ENCODE results near the gene PRKCZ. TPM values are rescaled to one million over a fixed set of nuclear protein-coding genes. Genes with fewer than 3 reads are reported as not detected.

PRKCZ gene
- polyA plus RNA-seq, 1 of the 3 experiments (the other 2 are of a cell fraction) = 24.2 TPM

DNA sequence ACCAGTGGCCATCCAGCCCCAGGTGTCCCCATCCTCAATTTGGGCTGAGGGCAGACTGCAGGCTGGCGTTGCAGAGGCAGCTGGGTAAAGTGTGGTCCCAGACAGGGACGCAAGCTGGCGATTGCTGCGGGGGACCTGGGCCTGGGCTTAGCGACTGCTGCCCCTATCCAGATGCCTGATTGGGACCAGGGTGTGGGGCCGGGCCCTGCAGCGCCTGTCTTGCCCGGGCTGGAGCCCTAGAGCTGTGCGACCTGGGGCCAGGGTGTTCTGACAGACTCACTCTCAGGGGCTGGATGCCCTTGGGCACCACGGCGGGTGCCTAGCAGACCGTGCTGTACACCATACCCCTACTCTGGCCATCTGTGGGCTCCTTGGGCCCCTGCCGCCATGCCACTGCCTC is 160.6 kb downstream of the PRKCZ start (continued):
- TF ChIP-seq, protein P1, sequence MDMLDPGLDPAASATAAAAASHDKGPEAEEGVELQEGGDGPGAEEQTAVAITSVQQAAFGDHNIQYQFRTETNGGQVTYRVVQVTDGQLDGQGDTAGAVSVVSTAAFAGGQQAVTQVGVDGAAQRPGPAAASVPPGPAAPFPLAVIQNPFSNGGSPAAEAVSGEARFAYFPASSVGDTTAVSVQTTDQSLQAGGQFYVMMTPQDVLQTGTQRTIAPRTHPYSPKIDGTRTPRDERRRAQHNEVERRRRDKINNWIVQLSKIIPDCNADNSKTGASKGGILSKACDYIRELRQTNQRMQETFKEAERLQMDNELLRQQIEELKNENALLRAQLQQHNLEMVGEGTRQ (IDR thresholded peaks at IDR 0.05; ENCODE audit: borderline replicate concordance, low read depth, low read length) = no peak
- TF ChIP-seq RAD21 (IDR thresholded peaks at IDR 0.05; ENCODE audit: low read length) (no peak), GABPA (IDR thresholded peaks at IDR 0.05; ENCODE audit: low read depth) (no peak)
- TF ChIP-seq, protein P2, sequence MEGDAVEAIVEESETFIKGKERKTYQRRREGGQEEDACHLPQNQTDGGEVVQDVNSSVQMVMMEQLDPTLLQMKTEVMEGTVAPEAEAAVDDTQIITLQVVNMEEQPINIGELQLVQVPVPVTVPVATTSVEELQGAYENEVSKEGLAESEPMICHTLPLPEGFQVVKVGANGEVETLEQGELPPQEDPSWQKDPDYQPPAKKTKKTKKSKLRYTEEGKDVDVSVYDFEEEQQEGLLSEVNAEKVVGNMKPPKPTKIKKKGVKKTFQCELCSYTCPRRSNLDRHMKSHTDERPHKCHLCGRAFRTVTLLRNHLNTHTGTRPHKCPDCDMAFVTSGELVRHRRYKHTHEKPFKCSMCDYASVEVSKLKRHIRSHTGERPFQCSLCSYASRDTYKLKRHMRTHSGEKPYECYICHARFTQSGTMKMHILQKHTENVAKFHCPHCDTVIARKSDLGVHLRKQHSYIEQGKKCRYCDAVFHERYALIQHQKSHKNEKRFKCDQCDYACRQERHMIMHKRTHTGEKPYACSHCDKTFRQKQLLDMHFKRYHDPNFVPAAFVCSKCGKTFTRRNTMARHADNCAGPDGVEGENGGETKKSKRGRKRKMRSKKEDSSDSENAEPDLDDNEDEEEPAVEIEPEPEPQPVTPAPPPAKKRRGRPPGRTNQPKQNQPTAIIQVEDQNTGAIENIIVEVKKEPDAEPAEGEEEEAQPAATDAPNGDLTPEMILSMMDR (IDR thresholded peaks at IDR 0.05) = no peak

DNA sequence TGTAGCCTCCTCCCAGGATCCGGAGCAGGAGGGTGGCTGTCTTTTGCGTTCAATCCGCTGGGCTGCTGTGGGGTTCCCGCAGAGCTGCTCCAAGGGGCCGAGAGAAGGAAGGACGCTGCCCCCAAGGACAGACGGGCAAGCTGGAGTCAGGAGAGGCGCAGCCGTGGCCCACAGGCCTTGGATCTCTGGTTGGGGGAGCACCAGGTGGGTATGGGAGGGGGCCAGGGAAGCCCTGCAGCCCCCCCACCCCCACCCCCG is 162.0 kb downstream of the PRKCZ start:
- TF ChIP-seq NRF1 (IDR thresholded peaks at IDR 0.05; ENCODE audit: low read depth, low read length) = no peak
- TF ChIP-seq FOXM1 (IDR thresholded peaks at IDR 0.05; ENCODE audit: low read depth) = no peak
- TF ChIP-seq YY1 (IDR thresholded peaks at IDR 0.05; ENCODE audit: low read depth) = no peak
- no peak for TF ChIP-seq FOSL2 (IDR thresholded peaks at IDR 0.05; ENCODE audit: borderline replicate concordance, low read depth)
- TF ChIP-seq GABPA (IDR thresholded peaks at IDR 0.05; ENCODE audit: low read depth) = no peak
- Histone ChIP-seq H3K4me3 (ENCODE audit: low read depth in 2 of 2, low read length in 1 of 2) (no peak overlapping the region), H3K27me3 (ENCODE audit: insufficient read depth) (no peaks in the 10 kb centered on the region), H3K27ac (ENCODE audit: low read depth in 2 of 2, low read length in 1 of 2) (peak overlapping the region; percentile 9 to 84; a peak in 2 of 4 replicates), H4K20me1 (ENCODE audit: insufficient read depth) (no peaks in the 10 kb centered on the region), H3K36me3 (replicated peaks in 1 of 2; ENCODE audit: control insufficient read depth in 1 of 2, insufficient read depth in 2 of 2, low read length in 1 of 2) (no peaks in the 10 kb centered on the region), H3K9me3 (no peaks in the 10 kb centered on the region), H3K9ac (peak overlapping the region; percentile 46; the same call in 1 of the 2 replicates), H3K4me1 (ENCODE audit: control insufficient read depth in 1 of 2, insufficient read depth in 2 of 2, low read depth in 1 of 2, low read length in 1 of 2) (peaks cover 19 to 41% of the 10 kb centered on the region in 2 experiments; a peak in 2 of 4 replicates), H3K4me2 (peak overlapping the region; percentile 24; the same call in 1 of the 2 replicates), H3K9me2 (no peaks in the 10 kb centered on the region), H3F3A (replicated peaks; ENCODE audit: insufficient read depth) (peaks cover 11% of the 10 kb centered on the region), H2AFZ (ENCODE audit: low read depth) (no peak overlapping the region), H3K79me2 (ENCODE audit: insufficient read depth) (no peaks in the 10 kb centered on the region)
- ChIA-PET POLR2A (no interaction called here), CTCF (interaction anchor here (1.4 to 1.9 kb wide), 3 partner anchors 17 to 114 kb away, joined by 5 to 10 read pairs (median 6); partner anchors contain the start of gene FAAP20)
- DNase-seq = no peak
- 80% methylated on average over 8 of the region's 10 CpGs for WGBS (ENCODE audit: low lambda C conversion rate)

DNA sequence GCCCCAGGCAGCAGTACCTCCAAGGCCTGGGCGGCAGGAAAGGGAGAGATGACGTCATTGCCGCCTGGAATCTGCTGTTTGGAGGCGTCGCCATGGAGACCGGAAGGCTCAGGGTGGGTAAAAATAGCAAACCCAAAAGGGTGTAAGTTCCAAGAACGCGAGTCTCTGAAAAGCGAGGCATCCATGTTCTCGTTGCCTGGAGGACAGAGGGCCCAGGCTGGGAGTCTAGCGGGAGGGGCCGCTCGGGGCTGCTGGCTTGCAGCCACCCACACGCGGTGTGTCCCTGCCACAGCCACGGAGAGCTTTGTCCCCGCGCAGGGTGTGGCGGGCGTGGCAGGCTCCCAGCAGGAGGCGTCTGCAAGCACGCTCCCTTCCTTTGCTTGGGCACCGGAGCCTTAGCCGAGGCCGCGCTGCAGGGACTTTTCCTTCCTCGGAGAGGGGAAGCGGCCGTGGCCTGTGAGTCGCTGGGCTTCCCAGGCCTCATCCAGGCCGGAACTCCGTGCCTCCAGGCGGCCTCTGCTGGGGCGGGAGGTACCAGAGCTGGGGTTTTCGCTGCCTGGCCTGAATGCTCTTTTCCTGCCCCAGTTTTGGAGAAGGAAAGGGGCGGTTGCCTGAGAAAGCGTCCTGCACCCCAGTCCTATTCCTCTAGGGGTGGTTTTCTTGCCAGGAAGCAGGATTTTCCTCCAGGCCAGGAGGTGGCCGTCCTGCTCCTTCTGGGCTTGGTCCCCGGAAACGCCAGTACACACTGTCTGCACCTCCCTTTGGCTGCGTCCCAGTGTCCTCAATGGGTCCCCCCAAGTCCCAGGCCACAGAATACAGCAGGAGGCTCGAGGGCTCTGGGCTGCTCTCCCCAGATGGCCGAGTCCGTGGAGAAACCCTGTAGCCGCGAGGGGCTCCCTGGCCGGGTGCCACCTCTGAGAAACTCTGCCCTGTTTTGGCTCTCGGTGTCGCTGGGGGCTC is 162.6 kb downstream of the PRKCZ start:
- Histone ChIP-seq H3K79me2 (ENCODE audit: insufficient read depth) (no peaks in the 10 kb centered on the region), H3K4me1 (ENCODE audit: control insufficient read depth in 1 of 2, insufficient read depth in 2 of 2, low read depth in 1 of 2, low read length in 1 of 2) (peaks cover 19 to 41% of the 10 kb centered on the region in 2 experiments; a peak in 2 of 4 replicates), H3K36me3 (replicated peaks in 1 of 2; ENCODE audit: control insufficient read depth in 1 of 2, insufficient read depth in 2 of 2, low read length in 1 of 2) (no peaks in the 10 kb centered on the region), H3K9me3 (no peaks in the 10 kb centered on the region), H3K4me3 (ENCODE audit: low read depth in 2 of 2, low read length in 1 of 2) (no peak overlapping the region; a peak in 1 of 4 replicates), H3K27ac (ENCODE audit: low read depth in 2 of 2, low read length in 1 of 2) (peak overlapping the region; percentile 58 to 84; a peak in 3 of 4 replicates), H3K9ac (peak overlapping the region; percentile 30; the same call in 1 of the 2 replicates), H3K27me3 (ENCODE audit: insufficient read depth) (no peaks in the 10 kb centered on the region), H4K20me1 (ENCODE audit: insufficient read depth) (no peaks in the 10 kb centered on the region), H2AFZ (ENCODE audit: low read depth) (peak overlapping the region; percentile 60; the same call in 1 of the 2 replicates), H3K9me2 (no peaks in the 10 kb centered on the region), H3K4me2 (peak overlapping the region; percentile 33; the same call in 1 of the 2 replicates), H3F3A (replicated peaks; ENCODE audit: insufficient read depth) (peaks cover 11% of the 10 kb centered on the region)
- TF ChIP-seq, protein P1 (IDR thresholded peaks at IDR 0.05; ENCODE audit: borderline replicate concordance, low read depth, low read length) = no peak
- TF ChIP-seq CHD2 (IDR thresholded peaks at IDR 0.05; ENCODE audit: low read length, partially characterized antibody) = no peak
- no peak for TF ChIP-seq MXI1 (IDR thresholded peaks at IDR 0.05; ENCODE audit: low read depth, low read length)
- TF ChIP-seq RFX5 (IDR thresholded peaks at IDR 0.05; ENCODE audit: low read length) = no peak
- TF ChIP-seq TAF1 (IDR thresholded peaks at IDR 0.05; ENCODE audit: borderline replicate concordance, low read depth, low read length) = 0 out of 2 replicates have a peak, but pooled peaks have one; percentile 11
- TF ChIP-seq FOXM1 (IDR thresholded peaks at IDR 0.05; ENCODE audit: low read depth) = no peak
- ChIA-PET POLR2A (no interaction called here), CTCF (interaction anchor here (1.7 to 1.9 kb wide), 2 partner anchors 18 to 103 kb away, joined by 6 to 10 read pairs; partner anchors contain the start of gene FAAP20)
- DNase-seq = peak; percentile 86
- WGBS (ENCODE audit: low lambda C conversion rate) = 62% methylated on average over 24 of the region's 49 CpGs

Measured in SK-N-SH (cell line).